ENCODE measurements around the gene ATG9B. TPM values are rescaled to one million over a fixed set of nuclear protein-coding genes. Genes with fewer than 3 reads are reported as not detected.

ATG9B gene
- total RNA-seq, 1 donor from 2014 or later: not detected

GRCh38 chr7:150971242-150972022 is 52.9 kb downstream of the ATG9B start:
- ATAC-seq (peak; percentile 17), DNase-seq (ENCODE audit: low spot score) (no peak)

GRCh38 chr7:150970424-150970823 is 53.9 kb downstream of the ATG9B start:
- no peak for ATAC-seq
- DNase-seq (ENCODE audit: low spot score): no peak

GRCh38 chr7:150969475-150969874 is 54.8 kb downstream of the ATG9B start:
- no peak for ATAC-seq
- DNase-seq (ENCODE audit: low spot score): no peak

GRCh38 chr7:150968734-150969372 is 55.4 kb downstream of the ATG9B start:
- ATAC-seq: no peak
- DNase-seq (ENCODE audit: low spot score): no peak

- DNase-seq (ENCODE audit: low spot score) (no peak), ATAC-seq (no peak)
Observed at GRCh38 chr7:150968056-150968733, 56.1 kb downstream of the ATG9B start.

GRCh38 chr7:150967349-150967748 is 56.9 kb downstream of the ATG9B start:
- DNase-seq (ENCODE audit: low spot score): no peak
- no peak for ATAC-seq

GRCh38 chr7:150966002-150966401 is 58.3 kb downstream of the ATG9B start:
- no peak for DNase-seq (ENCODE audit: low spot score)
- ATAC-seq: no peak

GRCh38 chr7:150965273-150965830 is 58.9 kb downstream of the ATG9B start:
- no peak for ATAC-seq

More at GRCh38 chr7:150965273-150965830, 58.9 kb downstream of the ATG9B start:
- no peak for DNase-seq (ENCODE audit: low spot score)

Other genes starting within 250 kb of the ATG9B start
- 906 TPM for gene TMEM176B, start 224.1 kb downstream of the ATG9B start, total RNA-seq
- gene TMEM176A, start 223.7 kb downstream of the ATG9B start, total RNA-seq: 449 TPM
- 18.9 TPM for gene AOC1, start 172.0 kb downstream of the ATG9B start, total RNA-seq
- 0.28 TPM for gene KCNH2, start 46.2 kb downstream of the ATG9B start, total RNA-seq
- 8.7 TPM for gene NOS3, start 33.5 kb downstream of the ATG9B start, total RNA-seq
- 29.1 TPM for gene ABCB8, start 4.0 kb upstream of the ATG9B start, total RNA-seq
- gene ASIC3, start 24.0 kb upstream of the ATG9B start, total RNA-seq: 2.2 TPM
- gene CDK5, start 33.4 kb upstream of the ATG9B start, total RNA-seq: 9.6 TPM
- 83.1 TPM for gene SLC4A2, start 35.1 kb upstream of the ATG9B start, total RNA-seq
- 61.3 TPM for gene FASTK, start 56.3 kb upstream of the ATG9B start, total RNA-seq
- 60.4 TPM for gene TMUB1, start 59.0 kb upstream of the ATG9B start, total RNA-seq
- 54.7 TPM for gene AGAP3, start 62.0 kb upstream of the ATG9B start, total RNA-seq
- gene GBX1, start 143.2 kb upstream of the ATG9B start, total RNA-seq: not detected
- gene ASB10, start 162.8 kb upstream of the ATG9B start, total RNA-seq: not detected
- gene H2BK1, start 186.0 kb upstream of the ATG9B start, total RNA-seq: not detected
- 7.8 TPM for gene ABCF2, start 202.7 kb upstream of the ATG9B start, total RNA-seq
- gene CHPF2, start 208.0 kb upstream of the ATG9B start, total RNA-seq: 16.1 TPM
- gene SMARCD3, start 224.2 kb upstream of the ATG9B start, total RNA-seq: 2.2 TPM